ENCODE data around the gene TMEM31. TPM values are rescaled to one million over a fixed set of nuclear protein-coding genes. Genes with fewer than 3 reads are reported as not detected.

TMEM31 gene
- total RNA-seq, 1 donor from 2014 or later, result not detected

DNA sequence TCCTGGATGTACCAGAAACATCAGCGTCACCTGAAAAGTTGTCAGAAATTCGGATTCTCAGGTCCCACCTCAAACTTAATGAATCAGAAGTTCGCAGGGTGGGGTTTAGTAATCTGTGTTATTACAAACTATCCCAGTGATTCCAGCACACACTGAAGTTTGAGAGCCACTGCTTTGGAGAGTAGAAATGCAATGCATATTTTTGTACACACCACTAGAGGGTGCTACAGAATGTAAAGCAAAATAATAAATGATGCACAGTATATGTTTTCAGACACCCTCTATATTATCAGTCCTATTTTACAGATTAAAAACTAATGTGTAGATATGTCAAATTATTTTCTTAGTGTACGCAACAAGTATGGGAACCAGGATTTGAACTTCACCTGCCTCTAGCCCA is 21.8 kb upstream of the TMEM31 start:
- DNase-seq (ENCODE audit: low read depth), result no peak
- TF ChIP-seq, protein P1, sequence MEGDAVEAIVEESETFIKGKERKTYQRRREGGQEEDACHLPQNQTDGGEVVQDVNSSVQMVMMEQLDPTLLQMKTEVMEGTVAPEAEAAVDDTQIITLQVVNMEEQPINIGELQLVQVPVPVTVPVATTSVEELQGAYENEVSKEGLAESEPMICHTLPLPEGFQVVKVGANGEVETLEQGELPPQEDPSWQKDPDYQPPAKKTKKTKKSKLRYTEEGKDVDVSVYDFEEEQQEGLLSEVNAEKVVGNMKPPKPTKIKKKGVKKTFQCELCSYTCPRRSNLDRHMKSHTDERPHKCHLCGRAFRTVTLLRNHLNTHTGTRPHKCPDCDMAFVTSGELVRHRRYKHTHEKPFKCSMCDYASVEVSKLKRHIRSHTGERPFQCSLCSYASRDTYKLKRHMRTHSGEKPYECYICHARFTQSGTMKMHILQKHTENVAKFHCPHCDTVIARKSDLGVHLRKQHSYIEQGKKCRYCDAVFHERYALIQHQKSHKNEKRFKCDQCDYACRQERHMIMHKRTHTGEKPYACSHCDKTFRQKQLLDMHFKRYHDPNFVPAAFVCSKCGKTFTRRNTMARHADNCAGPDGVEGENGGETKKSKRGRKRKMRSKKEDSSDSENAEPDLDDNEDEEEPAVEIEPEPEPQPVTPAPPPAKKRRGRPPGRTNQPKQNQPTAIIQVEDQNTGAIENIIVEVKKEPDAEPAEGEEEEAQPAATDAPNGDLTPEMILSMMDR (conservative IDR thresholded peaks at IDR 0.05; ENCODE audit: low read depth, low read length), result peak; percentile 52
- H3K4me3 ChIP-seq (ENCODE audit: low read depth, low read length), result no peak overlapping the region

DNA sequence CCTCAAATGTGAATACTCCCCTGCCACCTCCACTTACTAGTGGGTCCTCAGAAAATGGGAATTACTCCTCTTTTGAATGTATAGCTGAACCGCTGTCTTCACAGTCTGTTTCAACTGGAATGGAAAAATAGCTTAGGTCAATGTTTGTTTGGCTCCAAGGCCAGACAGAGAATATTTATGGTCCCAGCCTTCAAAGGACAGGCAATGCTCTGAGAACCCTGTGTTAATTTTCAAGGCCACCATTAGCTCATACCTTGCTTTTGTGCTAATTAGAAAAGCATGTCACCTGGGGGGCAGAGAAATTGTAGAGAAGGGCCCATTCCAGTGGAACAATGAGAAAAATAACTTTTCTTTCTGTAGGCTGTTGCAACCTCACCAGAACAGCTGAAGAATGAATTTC is 19.6 kb upstream of the TMEM31 start:
- TF ChIP-seq, protein P1 (conservative IDR thresholded peaks at IDR 0.05; ENCODE audit: low read depth, low read length), result no peak
- DNase-seq (ENCODE audit: low read depth), result no peak
- no peak overlapping the region for H3K4me3 ChIP-seq (ENCODE audit: low read depth, low read length)

DNA sequence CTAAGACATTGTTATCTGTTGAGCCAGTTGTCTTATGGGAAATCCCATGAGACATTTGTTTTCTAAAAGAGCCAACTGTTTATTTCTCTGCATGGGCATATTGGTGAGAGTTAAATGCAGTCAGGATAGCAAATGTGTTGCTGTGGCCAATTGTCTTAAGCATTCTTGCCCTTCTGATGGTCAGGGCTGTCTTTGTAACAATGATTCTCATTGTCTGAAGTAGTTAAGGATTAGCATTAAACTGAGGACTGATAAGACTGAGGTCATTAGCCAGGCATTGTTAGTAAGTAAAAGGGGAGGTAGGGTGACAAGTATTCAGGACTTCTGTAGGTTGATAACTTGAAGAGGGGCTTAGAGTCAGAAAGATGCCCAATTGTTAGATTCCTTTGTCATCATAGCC is 13.0 kb upstream of the TMEM31 start:
- no peak overlapping the region for H3K4me3 ChIP-seq (ENCODE audit: low read depth, low read length)
- DNase-seq (ENCODE audit: low read depth), result no peak
- TF ChIP-seq, protein P1 (conservative IDR thresholded peaks at IDR 0.05; ENCODE audit: low read depth, low read length), result no peak

DNA sequence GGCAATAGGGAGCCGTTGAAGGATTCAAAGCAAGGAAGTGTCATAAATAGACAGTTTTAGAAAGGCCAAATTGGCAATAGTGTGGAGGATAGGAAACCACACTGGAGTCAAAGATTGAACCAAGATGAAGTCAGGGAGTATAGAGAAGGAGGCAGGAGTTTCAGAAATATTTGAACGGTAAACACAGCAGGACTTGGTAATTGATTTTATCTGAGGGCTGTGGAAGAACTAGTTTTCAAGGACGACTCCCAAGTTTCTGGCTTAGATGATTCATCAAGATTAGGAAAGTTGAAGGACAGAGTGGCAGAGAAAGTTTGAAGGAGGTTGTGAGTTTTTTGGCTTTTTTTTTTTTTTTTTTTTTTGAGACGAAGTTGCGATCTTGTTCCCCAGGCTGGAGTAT is 11.5 kb upstream of the TMEM31 start:
- TF ChIP-seq, protein P1 (conservative IDR thresholded peaks at IDR 0.05; ENCODE audit: low read depth, low read length), result no peak
- DNase-seq (ENCODE audit: low read depth), result no peak
- H3K4me3 ChIP-seq (ENCODE audit: low read depth, low read length), result no peak overlapping the region

DNA sequence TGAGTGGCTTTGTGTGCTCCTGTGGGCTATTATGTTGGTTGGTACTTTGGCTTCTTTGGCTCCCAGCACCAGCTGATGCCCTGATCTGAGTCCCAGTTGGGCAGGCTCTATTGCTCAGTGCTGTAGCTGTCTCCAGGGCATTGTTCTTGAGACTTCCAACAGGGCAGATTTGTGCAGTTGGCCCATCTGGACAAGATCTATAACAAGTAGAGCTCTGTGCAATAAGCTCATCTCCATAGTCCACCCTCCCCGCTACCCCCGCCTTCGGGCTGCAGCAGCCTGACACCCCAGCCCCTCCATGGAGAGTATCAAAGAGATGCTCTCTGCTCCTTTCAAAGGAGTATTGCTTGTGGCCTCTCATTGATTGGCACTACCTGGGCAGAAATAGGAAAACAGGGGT is 5.8 kb upstream of the TMEM31 start:
- TF ChIP-seq, protein P1 (conservative IDR thresholded peaks at IDR 0.05; ENCODE audit: low read depth, low read length), result no peak
- no peak overlapping the region for H3K4me3 ChIP-seq (ENCODE audit: low read depth, low read length)
- DNase-seq (ENCODE audit: low read depth), result no peak

DNA sequence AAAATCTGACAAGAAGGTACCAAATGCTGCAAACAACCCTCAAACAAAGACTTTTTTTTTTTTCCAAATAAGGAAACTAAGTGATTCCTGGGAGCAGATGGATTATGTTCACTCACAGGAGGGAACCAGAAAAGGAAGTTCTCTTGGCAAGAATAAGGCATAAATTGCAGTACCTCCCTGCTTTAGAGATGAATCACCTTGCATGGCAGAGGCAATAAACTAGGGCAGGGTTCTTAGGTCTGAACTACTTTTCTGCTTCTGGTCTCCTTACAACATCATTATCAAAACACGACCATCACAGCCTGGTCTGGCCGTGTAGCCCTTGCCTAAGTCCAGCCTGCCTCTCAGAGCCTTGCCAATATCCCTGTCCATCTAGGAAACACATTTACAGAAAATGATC is 6.3 kb downstream of the TMEM31 start:
- TF ChIP-seq, protein P1 (conservative IDR thresholded peaks at IDR 0.05; ENCODE audit: low read depth, low read length), result no peak
- peak; percentile 33 for DNase-seq (ENCODE audit: low read depth)

DNA sequence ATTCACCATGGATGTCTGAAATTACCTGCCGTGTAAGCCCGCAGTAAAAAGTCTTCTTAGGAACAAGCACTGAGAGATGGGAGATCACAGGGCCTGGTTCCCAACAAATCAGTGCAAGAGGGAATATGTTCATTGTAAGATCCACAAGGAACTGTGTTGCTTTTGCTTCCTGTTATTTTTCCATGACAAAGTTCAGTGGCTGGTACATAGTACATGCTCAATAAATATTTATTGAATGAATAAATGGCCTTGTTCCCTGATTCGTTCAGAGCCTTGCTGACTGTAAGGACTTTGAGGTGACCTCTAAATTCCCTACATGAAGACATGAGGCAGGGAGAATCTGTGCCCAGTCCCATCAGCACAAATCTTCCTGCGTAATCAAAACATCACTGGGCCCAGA is 7.4 kb downstream of the TMEM31 start:
- H3K4me3 ChIP-seq (ENCODE audit: low read depth, low read length), result no peak overlapping the region
- no peak for DNase-seq (ENCODE audit: low read depth)
- TF ChIP-seq, protein P1 (conservative IDR thresholded peaks at IDR 0.05; ENCODE audit: low read depth, low read length), result no peak

More for the DNA sequence above, 6.3 kb downstream of the TMEM31 start:
- H3K4me3 ChIP-seq (ENCODE audit: low read depth, low read length), result no peak overlapping the region

Measured in epithelial cell of proximal tubule (primary cell).